ENCODE measurements around the gene NAPSA.
"Not testable (repeated sequence)": the region's sequence is repeated elsewhere in the genome, so short reads cannot be mapped to it uniquely, and the experiment has no call there.

NAPSA gene

DNA sequence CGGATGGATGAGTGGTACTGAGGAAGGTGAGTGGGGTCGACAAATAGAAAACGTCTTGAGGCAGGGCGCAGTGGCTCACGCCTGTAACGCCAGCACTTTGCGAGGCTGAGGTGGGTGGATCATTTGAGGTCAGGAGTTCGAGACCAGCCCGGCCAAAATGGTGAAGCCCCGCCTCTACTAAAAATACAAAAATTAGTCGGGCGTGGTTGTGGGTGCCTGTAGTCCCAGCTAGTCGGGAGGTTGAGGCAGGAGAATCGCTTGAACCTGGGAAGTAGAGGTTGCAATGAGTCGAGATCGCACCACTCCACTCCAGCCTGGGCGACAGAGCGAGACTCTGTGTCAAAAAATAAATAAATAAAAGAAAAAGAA, 35.5 kb downstream of the NAPSA start:
- DNase-seq (ENCODE audit: low read depth, low spot score); H3K27me3 ChIP-seq (ENCODE audit: control insufficient read depth, insufficient read depth, low read length); H3K36me3 ChIP-seq (ENCODE audit: control insufficient read depth, insufficient read depth, low read length); H3K27ac ChIP-seq (ENCODE audit: low read length); H3K9me3 ChIP-seq (ENCODE audit: control insufficient read depth, insufficient read depth, low read length); H3K4me1 ChIP-seq (ENCODE audit: control insufficient read depth, insufficient read depth, low read length): not testable (repeated sequence)
- H3K4me3 ChIP-seq (ENCODE audit: low read length), result peak overlapping the region; percentile 41; the same call in 1 of the 2 replicates
- no CpG with 5 or more reads among the region's 18 CpGs for WGBS (ENCODE audit: insufficient coverage, insufficient read length)

- no peaks in the 10 kb centered on the region for H3K36me3 ChIP-seq (ENCODE audit: control insufficient read depth, insufficient read depth, low read length)
- H3K27ac ChIP-seq (ENCODE audit: low read length), result no peak within 1 kb of the TSS
- WGBS (ENCODE audit: insufficient coverage, insufficient read length), result no CpG with 5 or more reads among the region's 43 CpGs
- peak within 1 kb of the TSS; percentile 48; the same call in 1 of the 2 replicates for H3K4me3 ChIP-seq (ENCODE audit: low read length)
- peaks cover 2% of the 10 kb centered on the region; the same call in 1 of the 2 replicates for H3K9me3 ChIP-seq (ENCODE audit: control insufficient read depth, insufficient read depth, low read length)
- no peak for DNase-seq (ENCODE audit: low read depth, low spot score)
- H3K27me3 ChIP-seq (ENCODE audit: control insufficient read depth, insufficient read depth, low read length), result no peaks in the 10 kb centered on the region
- H3K4me1 ChIP-seq (ENCODE audit: control insufficient read depth, insufficient read depth, low read length), result no peaks in the 10 kb centered on the region
Measured at GRCh38 chr19:50329146-50329925, 36.1 kb downstream of the NAPSA start, which contains the start of gene KCNC3. KCNC3 (minus strand) TSS chr19:50329377; CDS start chr19:50329082, 295 bp downstream.

GRCh38 chr19:50328873-50329145, 36.6 kb downstream of the NAPSA start:
- H3K36me3 ChIP-seq (ENCODE audit: control insufficient read depth, insufficient read depth, low read length), result no peaks in the 10 kb centered on the region
- H3K9me3 ChIP-seq (ENCODE audit: control insufficient read depth, insufficient read depth, low read length), result peaks cover 2% of the 10 kb centered on the region; the same call in 1 of the 2 replicates
- DNase-seq (ENCODE audit: low read depth, low spot score), result no peak
- H3K4me3 ChIP-seq (ENCODE audit: low read length), result peak overlapping the region; percentile 48; the same call in 1 of the 2 replicates
- no CpG with 5 or more reads among the region's 40 CpGs for WGBS (ENCODE audit: insufficient coverage, insufficient read length)
- H3K4me1 ChIP-seq (ENCODE audit: control insufficient read depth, insufficient read depth, low read length), result no peaks in the 10 kb centered on the region
- H3K27ac ChIP-seq (ENCODE audit: low read length), result no peak overlapping the region
- H3K27me3 ChIP-seq (ENCODE audit: control insufficient read depth, insufficient read depth, low read length), result no peaks in the 10 kb centered on the region

- peaks cover 2% of the 10 kb centered on the region; the same call in 1 of the 2 replicates for H3K9me3 ChIP-seq (ENCODE audit: control insufficient read depth, insufficient read depth, low read length)
- no peaks in the 10 kb centered on the region for H3K27me3 ChIP-seq (ENCODE audit: control insufficient read depth, insufficient read depth, low read length)
- no peak overlapping the region for H3K27ac ChIP-seq (ENCODE audit: low read length)
- peak overlapping the region; percentile 48; the same call in 1 of the 2 replicates for H3K4me3 ChIP-seq (ENCODE audit: low read length)
- no peaks in the 10 kb centered on the region for H3K4me1 ChIP-seq (ENCODE audit: control insufficient read depth, insufficient read depth, low read length)
- DNase-seq (ENCODE audit: low read depth, low spot score), result no peak
- WGBS (ENCODE audit: insufficient coverage, insufficient read length), result no CpG with 5 or more reads among the region's 104 CpGs
- H3K36me3 ChIP-seq (ENCODE audit: control insufficient read depth, insufficient read depth, low read length), result no peaks in the 10 kb centered on the region; the same call in 1 of the 2 replicates
Measured at GRCh38 chr19:50328224-50328872, 37.1 kb downstream of the NAPSA start.

DNA sequence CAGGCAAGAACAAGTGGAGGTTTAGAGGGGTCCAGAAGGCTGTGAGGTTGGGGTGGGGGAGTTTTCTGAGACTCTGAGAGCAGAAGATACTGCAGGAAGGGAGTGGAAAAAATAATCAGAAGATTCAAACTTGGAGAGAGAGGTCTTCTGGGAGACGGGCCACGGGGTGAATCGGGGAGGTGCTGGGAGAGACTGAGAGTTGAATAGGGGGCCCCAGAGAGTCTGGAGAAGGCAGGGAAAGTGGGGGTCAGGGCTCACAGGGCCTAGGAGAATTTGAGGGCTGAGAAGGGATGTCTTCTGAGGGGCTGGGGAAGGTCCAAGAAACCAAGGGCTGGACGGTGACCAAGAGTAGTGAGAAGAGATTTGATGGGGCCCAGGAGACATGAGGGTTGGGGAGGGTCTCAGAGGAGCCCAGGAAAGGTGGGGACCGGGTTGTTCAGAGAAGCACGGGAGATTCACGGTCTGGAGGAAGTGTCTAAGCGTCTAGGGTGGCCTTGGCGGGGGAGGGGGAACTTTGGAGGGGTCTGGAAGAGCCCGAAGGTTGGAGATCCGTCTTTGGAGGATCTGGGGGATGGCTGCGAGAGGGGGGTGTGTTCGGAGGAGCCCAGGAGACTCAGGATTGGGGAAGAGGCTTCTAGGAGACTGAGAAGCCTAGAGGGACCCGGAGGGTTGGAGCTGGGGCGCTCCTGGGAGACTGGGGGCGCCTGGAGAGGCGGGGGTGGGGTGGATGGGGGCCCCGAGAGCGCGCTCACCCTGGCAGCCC, 37.8 kb downstream of the NAPSA start:
- Histone ChIP-seq H3K4me3 (ENCODE audit: low read length) (no peak overlapping the region), H3K27me3 (ENCODE audit: control insufficient read depth, insufficient read depth, low read length) (no peaks in the 10 kb centered on the region), H3K27ac (ENCODE audit: low read length) (no peak overlapping the region), H3K4me1 (ENCODE audit: control insufficient read depth, insufficient read depth, low read length) (no peaks in the 10 kb centered on the region), H3K36me3 (ENCODE audit: control insufficient read depth, insufficient read depth, low read length) (no peaks in the 10 kb centered on the region; the same call in 1 of the 2 replicates), H3K9me3 (ENCODE audit: control insufficient read depth, insufficient read depth, low read length) (peaks cover 2% of the 10 kb centered on the region; the same call in 1 of the 2 replicates)
- no peak for DNase-seq (ENCODE audit: low read depth, low spot score)
- no CpG with 5 or more reads among the region's 20 CpGs for WGBS (ENCODE audit: insufficient coverage, insufficient read length)

GRCh38 chr19:50327013-50327412, 38.4 kb downstream of the NAPSA start:
- H3K27me3 ChIP-seq (ENCODE audit: control insufficient read depth, insufficient read depth, low read length), result no peaks in the 10 kb centered on the region
- H3K36me3 ChIP-seq (ENCODE audit: control insufficient read depth, insufficient read depth, low read length), result no peaks in the 10 kb centered on the region; the same call in 1 of the 2 replicates
- H3K9me3 ChIP-seq (ENCODE audit: control insufficient read depth, insufficient read depth, low read length), result peaks cover 2% of the 10 kb centered on the region
- DNase-seq (ENCODE audit: low read depth, low spot score), result no peak
- H3K4me1 ChIP-seq (ENCODE audit: control insufficient read depth, insufficient read depth, low read length), result no peaks in the 10 kb centered on the region
- no CpG with 5 or more reads among the region's 4 CpGs for WGBS (ENCODE audit: insufficient coverage, insufficient read length)
- H3K4me3 ChIP-seq (ENCODE audit: low read length), result no peak overlapping the region
- H3K27ac ChIP-seq (ENCODE audit: low read length), result no peak overlapping the region

GRCh38 chr19:50326101-50326664, 39.3 kb downstream of the NAPSA start:
- no peak for DNase-seq (ENCODE audit: low read depth, low spot score)
- peaks cover 2% of the 10 kb centered on the region for H3K9me3 ChIP-seq (ENCODE audit: control insufficient read depth, insufficient read depth, low read length)
- H3K27ac ChIP-seq (ENCODE audit: low read length), result no peak overlapping the region
- no CpG with 5 or more reads among the region's 26 CpGs for WGBS (ENCODE audit: insufficient coverage, insufficient read length)
- H3K36me3 ChIP-seq (ENCODE audit: control insufficient read depth, insufficient read depth, low read length), result no peaks in the 10 kb centered on the region; the same call in 1 of the 2 replicates
- H3K4me3 ChIP-seq (ENCODE audit: low read length), result peak overlapping the region; percentile 29; the same call in 1 of the 2 replicates
- no peaks in the 10 kb centered on the region for H3K4me1 ChIP-seq (ENCODE audit: control insufficient read depth, insufficient read depth, low read length)
- H3K27me3 ChIP-seq (ENCODE audit: control insufficient read depth, insufficient read depth, low read length), result no peaks in the 10 kb centered on the region

- no peak for DNase-seq (ENCODE audit: low read depth, low spot score)
- no CpG with 5 or more reads among the region's 48 CpGs for WGBS (ENCODE audit: insufficient coverage, insufficient read length)
- no peaks in the 10 kb centered on the region; the same call in 1 of the 2 replicates for H3K36me3 ChIP-seq (ENCODE audit: control insufficient read depth, insufficient read depth, low read length)
- peak overlapping the region; percentile 29; the same call in 1 of the 2 replicates for H3K4me3 ChIP-seq (ENCODE audit: low read length)
- no peaks in the 10 kb centered on the region for H3K4me1 ChIP-seq (ENCODE audit: control insufficient read depth, insufficient read depth, low read length)
- no peaks in the 10 kb centered on the region for H3K27me3 ChIP-seq (ENCODE audit: control insufficient read depth, insufficient read depth, low read length)
- no peak overlapping the region for H3K27ac ChIP-seq (ENCODE audit: low read length)
- H3K9me3 ChIP-seq (ENCODE audit: control insufficient read depth, insufficient read depth, low read length), result peaks cover 2% of the 10 kb centered on the region
Measured at GRCh38 chr19:50325310-50326100, 39.9 kb downstream of the NAPSA start.

DNA sequence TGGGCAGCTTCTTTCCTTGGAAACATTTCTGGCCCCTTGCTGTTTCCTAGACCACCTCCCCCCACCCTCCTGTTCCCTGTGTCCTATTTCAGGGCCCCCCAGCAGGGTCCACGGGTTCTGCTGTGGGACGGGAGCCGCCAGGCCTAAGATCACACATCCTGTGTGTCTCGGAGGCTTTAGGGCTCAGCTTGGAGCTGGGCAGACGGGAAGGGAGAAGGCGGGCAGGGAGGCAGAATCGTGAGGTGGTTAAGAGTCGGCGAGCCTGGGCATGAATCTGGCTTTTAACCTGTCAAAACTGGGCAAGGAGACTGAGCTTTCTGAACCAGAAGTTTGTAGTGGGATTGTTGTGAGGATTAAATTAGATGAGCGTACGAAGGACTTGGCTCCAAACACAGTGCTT, 41.1 kb downstream of the NAPSA start:
- WGBS (ENCODE audit: insufficient coverage, insufficient read length), result no CpG with 5 or more reads among the region's 11 CpGs
- Histone ChIP-seq H3K27ac (ENCODE audit: low read length) (no peak overlapping the region), H3K27me3 (ENCODE audit: control insufficient read depth, insufficient read depth, low read length) (no peaks in the 10 kb centered on the region), H3K9me3 (ENCODE audit: control insufficient read depth, insufficient read depth, low read length) (peaks cover 4% of the 10 kb centered on the region), H3K4me1 (ENCODE audit: control insufficient read depth, insufficient read depth, low read length) (no peaks in the 10 kb centered on the region), H3K36me3 (ENCODE audit: control insufficient read depth, insufficient read depth, low read length) (no peaks in the 10 kb centered on the region; the same call in 1 of the 2 replicates), H3K4me3 (ENCODE audit: low read length) (no peak overlapping the region)
- DNase-seq (ENCODE audit: low read depth, low spot score), result no peak
